ENCODE data around the gene ARPC4.

DNA sequence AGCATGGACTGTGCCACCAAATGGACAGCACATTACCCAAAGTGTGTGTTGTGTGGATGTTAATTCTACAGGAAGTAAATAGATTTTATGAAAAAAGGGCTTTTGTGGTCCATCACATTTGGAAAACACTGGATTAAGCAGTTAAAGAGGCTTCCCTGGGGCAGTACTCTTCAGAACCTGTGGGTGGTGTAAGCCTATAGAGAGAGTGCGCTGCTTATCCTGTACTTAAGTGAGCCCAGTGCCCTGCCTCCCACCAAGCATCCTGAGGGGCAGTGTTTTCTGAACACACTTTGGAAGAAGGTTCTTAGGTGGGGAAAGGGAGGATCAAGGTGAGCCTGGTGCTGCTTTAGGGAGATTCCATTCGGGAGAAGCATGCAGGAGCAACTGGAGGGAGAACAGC lies 28.1 kb downstream of the ARPC4 start:
- TF ChIP-seq, protein P1, sequence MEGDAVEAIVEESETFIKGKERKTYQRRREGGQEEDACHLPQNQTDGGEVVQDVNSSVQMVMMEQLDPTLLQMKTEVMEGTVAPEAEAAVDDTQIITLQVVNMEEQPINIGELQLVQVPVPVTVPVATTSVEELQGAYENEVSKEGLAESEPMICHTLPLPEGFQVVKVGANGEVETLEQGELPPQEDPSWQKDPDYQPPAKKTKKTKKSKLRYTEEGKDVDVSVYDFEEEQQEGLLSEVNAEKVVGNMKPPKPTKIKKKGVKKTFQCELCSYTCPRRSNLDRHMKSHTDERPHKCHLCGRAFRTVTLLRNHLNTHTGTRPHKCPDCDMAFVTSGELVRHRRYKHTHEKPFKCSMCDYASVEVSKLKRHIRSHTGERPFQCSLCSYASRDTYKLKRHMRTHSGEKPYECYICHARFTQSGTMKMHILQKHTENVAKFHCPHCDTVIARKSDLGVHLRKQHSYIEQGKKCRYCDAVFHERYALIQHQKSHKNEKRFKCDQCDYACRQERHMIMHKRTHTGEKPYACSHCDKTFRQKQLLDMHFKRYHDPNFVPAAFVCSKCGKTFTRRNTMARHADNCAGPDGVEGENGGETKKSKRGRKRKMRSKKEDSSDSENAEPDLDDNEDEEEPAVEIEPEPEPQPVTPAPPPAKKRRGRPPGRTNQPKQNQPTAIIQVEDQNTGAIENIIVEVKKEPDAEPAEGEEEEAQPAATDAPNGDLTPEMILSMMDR (IDR thresholded peaks at IDR 0.05; ENCODE audit: insufficient read depth, low read length): no peak
- TF ChIP-seq POLR2AphosphoS5 (IDR thresholded peaks at IDR 0.05; ENCODE audit: low read depth): no peak
- no peak for TF ChIP-seq SPI1 (IDR thresholded peaks at IDR 0.05; ENCODE audit: borderline replicate concordance, low read depth)

Data from HL-60 (cell line).